ES-I3 (cell line): ENCODE results near the gene GRAMD4.

Experiments
- H3K36me3 ChIP-seq: 2 replicates; pipeline ENCODE4 v1.6.1; 2013; ENCODE audit warnings: mild to moderate bottlenecking, low read length, control low read depth, moderate library complexity; ENCODE audit not compliant: insufficient read depth
- H3K4me1 ChIP-seq: 2 replicates; pipeline ENCODE4 v1.6.1; 2013; ENCODE audit warnings: mild to moderate bottlenecking, control low read depth, low read length; ENCODE audit not compliant: insufficient read depth
- H3K9ac ChIP-seq: 2 replicates; pipeline ENCODE4 v1.6.1; 2013; ENCODE audit warnings: low read depth, mild to moderate bottlenecking, low read length, moderate library complexity
- H3K9me3 ChIP-seq: 2 replicates; pipeline ENCODE4 v1.6.1; 2013; ENCODE audit warnings: mild to moderate bottlenecking, low read length, moderate library complexity; ENCODE audit not compliant: control insufficient read depth, insufficient read depth

The GRAMD4 gene

GRCh38 chr22:46653596-46653995, 33.4 kb downstream of the GRAMD4 start:
- H3K9me3 ChIP-seq = no peaks in the 10 kb centered on the region
- no peak overlapping the region for H3K9ac ChIP-seq
- no peaks in the 10 kb centered on the region; the same call in 1 of the 2 replicates for H3K4me1 ChIP-seq
- H3K36me3 ChIP-seq = no peaks in the 10 kb centered on the region

GRCh38 chr22:46654426-46654825, 34.2 kb downstream of the GRAMD4 start:
- no peak overlapping the region for H3K9ac ChIP-seq
- H3K9me3 ChIP-seq = no peaks in the 10 kb centered on the region
- no peaks in the 10 kb centered on the region; the same call in 1 of the 2 replicates for H3K4me1 ChIP-seq
- no peaks in the 10 kb centered on the region for H3K36me3 ChIP-seq

GRCh38 chr22:46654927-46655595, 34.9 kb downstream of the GRAMD4 start:
- H3K9me3 ChIP-seq = no peaks in the 10 kb centered on the region
- H3K4me1 ChIP-seq = no peaks in the 10 kb centered on the region; the same call in 1 of the 2 replicates
- H3K9ac ChIP-seq = no peak overlapping the region
- no peaks in the 10 kb centered on the region for H3K36me3 ChIP-seq

GRCh38 chr22:46655861-46656608, 35.8 kb downstream of the GRAMD4 start:
- Histone ChIP-seq H3K36me3 (no peaks in the 10 kb centered on the region), H3K4me1 (no peaks in the 10 kb centered on the region; the same call in 1 of the 2 replicates), H3K9ac (no peak overlapping the region), H3K9me3 (no peaks in the 10 kb centered on the region)

GRCh38 chr22:46656856-46657654, 36.9 kb downstream of the GRAMD4 start:
- Histone ChIP-seq H3K9ac (no peak overlapping the region), H3K4me1 (no peaks in the 10 kb centered on the region; the same call in 1 of the 2 replicates), H3K9me3 (no peaks in the 10 kb centered on the region), H3K36me3 (no peaks in the 10 kb centered on the region)

GRCh38 chr22:46657655-46657953, 37.4 kb downstream of the GRAMD4 start:
- Histone ChIP-seq H3K36me3 (no peaks in the 10 kb centered on the region), H3K4me1 (no peaks in the 10 kb centered on the region; the same call in 1 of the 2 replicates), H3K9ac (no peak overlapping the region), H3K9me3 (no peaks in the 10 kb centered on the region)

- Histone ChIP-seq H3K9me3 (no peaks in the 10 kb centered on the region), H3K9ac (no peak overlapping the region), H3K36me3 (no peaks in the 10 kb centered on the region), H3K4me1 (no peaks in the 10 kb centered on the region; the same call in 1 of the 2 replicates)
Measured at GRCh38 chr22:46657996-46658947, 38.1 kb downstream of the GRAMD4 start.

GRCh38 chr22:46659059-46659790, 39.0 kb downstream of the GRAMD4 start:
- H3K9me3 ChIP-seq = no peaks in the 10 kb centered on the region
- no peaks in the 10 kb centered on the region for H3K36me3 ChIP-seq
- H3K9ac ChIP-seq = no peak overlapping the region
- H3K4me1 ChIP-seq = no peaks in the 10 kb centered on the region; the same call in 1 of the 2 replicates

GRCh38 chr22:46659791-46660186, 39.6 kb downstream of the GRAMD4 start:
- H3K4me1 ChIP-seq = no peaks in the 10 kb centered on the region; the same call in 1 of the 2 replicates
- H3K9me3 ChIP-seq = no peaks in the 10 kb centered on the region
- H3K36me3 ChIP-seq = no peaks in the 10 kb centered on the region
- H3K9ac ChIP-seq = no peak overlapping the region

GRCh38 chr22:46660604-46661201, 40.5 kb downstream of the GRAMD4 start:
- Histone ChIP-seq H3K9ac (no peak overlapping the region), H3K9me3 (no peaks in the 10 kb centered on the region), H3K4me1 (no peaks in the 10 kb centered on the region; the same call in 1 of the 2 replicates), H3K36me3 (no peaks in the 10 kb centered on the region)

GRCh38 chr22:46661221-46661851, 41.1 kb downstream of the GRAMD4 start:
- Histone ChIP-seq H3K36me3 (no peaks in the 10 kb centered on the region; the same call in 1 of the 2 replicates), H3K4me1 (no peaks in the 10 kb centered on the region; the same call in 1 of the 2 replicates), H3K9ac (no peak overlapping the region), H3K9me3 (no peaks in the 10 kb centered on the region)

- Histone ChIP-seq H3K36me3 (no peaks in the 10 kb centered on the region; the same call in 1 of the 2 replicates), H3K9ac (no peak overlapping the region), H3K4me1 (no peaks in the 10 kb centered on the region; the same call in 1 of the 2 replicates), H3K9me3 (no peaks in the 10 kb centered on the region)
Measured at GRCh38 chr22:46662226-46662625, 42.0 kb downstream of the GRAMD4 start.
